Adrenal gland (tissue), 12 donors: ENCODE data around the gene RBP7. TPM values are rescaled to one million over a fixed set of nuclear protein-coding genes. Genes with fewer than 3 reads are reported as not detected.

Experiments used
- DNase-seq, 7 donors: peaks; one replicate each; pipeline ENCODE4 v3.0.0-alpha.2; 2019 to 2020
- H3K27ac ChIP-seq, 5 donors: fragments of 200-600 bp; sonication (generic) in 4 of 5; 1 replicate in 3 of 5; 2 replicates in 2 of 5; pipeline versions ENCODE4 v1.5.1 to v1.8.0; 2016 to 2020; ENCODE audit warnings: mild to moderate bottlenecking in 1 of 5
- H3K27me3 ChIP-seq: fragments of 200-600 bp; 2 replicates; pipeline ENCODE4 v1.8.0; 2021
- H3K36me3 ChIP-seq, 2 donors: fragments of 200-600 bp; replicated peaks in 1 of 2; 1 replicate in 1 of 2; 2 replicates in 1 of 2; pipeline versions ENCODE4 v1.5.1 to v1.8.0; 2018 to 2022
- H3K4me1 ChIP-seq, 2 donors: fragments of 200-600 bp; replicated peaks in 1 of 2; 1 replicate in 1 of 2; 2 replicates in 1 of 2; pipeline versions ENCODE4 v1.5.1 to v1.8.0; 2018 to 2021
- H3K4me3 ChIP-seq, 4 donors: fragments of 200-600 bp; sonication (generic) in 3 of 4; one replicate each; pipeline ENCODE4 v1.5.1; 2016 to 2018
- H3K9me3 ChIP-seq, 3 donors: fragments of 200-600 bp; sonication (generic) in 1 of 3; replicated peaks in 1 of 3; 1 replicate in 2 of 3; 2 replicates in 1 of 3; pipeline versions ENCODE4 v1.5.1 to v1.8.0; 2016 to 2021
- POLR2A ChIP-seq, 2 donors: fragments of 450-650 bp; IDR thresholded peaks; one replicate each; pipeline ENCODE4 v1.6.1; 2017; ENCODE audit warnings: antibody characterized with exemption in 2 of 2, mild to moderate bottlenecking in 2 of 2, moderate library complexity in 1 of 2
- WGBS, 4 donors: extraction: QIAGEN DNeasy Blood & Tissue Kit in 2 of 4; methylation state at CpG; one replicate each; pipeline versions ENCODE4 v1.1.5 to v1.1.7; 2013 to 2017; 5-methylcytosine and 5-hydroxymethylcytosine counted together
- intact Hi-C, 2 donors: fragments of 100-400 bp; cut with DNase I; formaldehyde crosslinking; loops; one replicate each; pipeline versions ENCODE4 v1.14.1 to v1.15.0; 2022 to 2023
- polyA plus RNA-seq, 3 donors: library from polyadenylated mRNA; stranded (reverse); fragments of 200-250 nt in 2 of 3; fragments of 350-450 nt in 1 of 3; fragmentation: Illumina TruSeq in 1 of 3; extraction: RNeasy Lipid Tissue Mini Kit (QIAGEN cat#74804) in 1 of 3; gene quantifications; one replicate each; pipeline ENCODE4 v1.2.3, GENCODE V29; 2013 to 2014
- total RNA-seq, 9 donors: library from RNA; depleted of rRNA in 4 of 9; stranded (reverse); fragments of >200 nt in 4 of 9; fragments of 120-200 nt in 1 of 9; fragmentation: NEBNext Ultra II Directional in 1 of 9; extraction: Animal tissue kit (Norgen Biotek cat#: 25700) in 1 of 9; gene quantifications; one replicate each; pipeline versions ENCODE4 v1.1.0 to v1.2.4, GENCODE V29; 2013 to 2023
- TF ChIP-seq, protein P1 (sequence below), 6 experiments: fragments of 450-650 bp in 4 of 6; fragments of 200-600 bp in 2 of 6; sonication (generic) in 1 of 6; IDR thresholded peaks; 1 replicate in 5 of 6; 2 replicates in 1 of 6; pipeline versions ENCODE4 v1.5.1 to v1.8.0; 2016 to 2021; ENCODE audit warnings: antibody characterized with exemption in 6 of 6, mild to moderate bottlenecking in 2 of 6, moderate library complexity in 1 of 6
- donor health status: healthy with polysubstance abuse.
- donor health status: Bipolar disorder and iron deficiency.
- donor health status: DM: yes; HTN: yes; CAD: no.
- donor health status: DM: no; HTN: no; CAD: no.
- donor health status: DM: no; HTN: no; CAD: no.
- donor health status: DM: yes; HTN: yes; CAD: no.

Gene RBP7
- total and polyA plus RNA-seq, 12 donors, result 1.4 to 52.6 (median 12.2) TPM

DNA sequence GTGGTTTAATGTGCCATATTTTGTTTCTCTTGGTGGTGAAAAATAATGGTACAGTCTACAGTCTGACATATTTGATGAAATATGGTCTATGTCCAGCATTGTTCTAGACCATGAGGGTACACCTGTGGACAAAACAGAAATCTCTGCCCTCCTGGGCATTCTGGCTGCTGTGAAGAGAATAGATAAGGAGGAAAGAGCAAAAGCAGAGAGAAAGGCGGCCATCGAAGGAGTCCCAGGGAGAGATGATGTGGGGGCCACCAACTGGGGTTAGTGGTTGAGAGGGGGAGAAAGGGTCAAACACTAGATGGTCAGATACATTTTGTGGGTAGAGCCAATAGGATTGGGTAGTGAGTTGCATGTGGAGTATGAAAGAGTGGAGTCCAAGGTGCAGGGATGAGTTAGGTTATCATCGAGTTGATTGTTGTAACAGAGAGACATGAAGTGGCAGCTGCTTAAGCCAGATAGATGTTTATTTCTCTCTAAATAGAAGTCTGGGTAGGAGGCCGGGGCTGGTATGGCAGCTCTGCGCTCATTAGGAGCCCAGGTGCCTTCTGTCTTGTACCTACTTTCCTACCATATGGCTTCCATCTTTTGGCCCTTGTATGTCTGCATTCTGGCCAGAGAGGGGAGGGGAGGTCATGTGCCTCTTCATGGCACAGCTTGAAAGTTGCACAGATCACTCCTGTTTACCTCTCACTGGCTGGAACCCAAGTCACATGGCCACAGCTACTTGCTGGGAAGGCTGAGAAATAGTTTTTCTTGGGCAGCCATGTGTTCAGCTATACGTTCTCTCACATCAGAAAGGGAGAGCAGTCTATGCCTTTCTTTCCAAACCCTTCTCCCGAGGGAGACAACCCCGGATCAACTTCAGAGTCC lies 48.7 kb downstream of the RBP7 start:
- 69 to 77% (median 73%) methylated on average over 8 of the region's 8 CpGs for WGBS, 4 donors
- peak in 4 of 7 donors; percentile 32 to 53 (median 46) for DNase-seq
- Histone ChIP-seq H3K36me3 (peaks cover 0 to 11% of the 10 kb centered on the region in 2 donors), H3K4me1 (peaks cover 23 to 39% of the 10 kb centered on the region in 2 donors), H3K9me3 (no peaks in the 10 kb centered on the region), H3K27ac (peak overlapping the region in 4 of 5 donors; percentile 62 to 74 (median 69)), H3K4me3 (no peak overlapping the region), H3K27me3 (no peaks in the 10 kb centered on the region)
- TF ChIP-seq, protein P1, sequence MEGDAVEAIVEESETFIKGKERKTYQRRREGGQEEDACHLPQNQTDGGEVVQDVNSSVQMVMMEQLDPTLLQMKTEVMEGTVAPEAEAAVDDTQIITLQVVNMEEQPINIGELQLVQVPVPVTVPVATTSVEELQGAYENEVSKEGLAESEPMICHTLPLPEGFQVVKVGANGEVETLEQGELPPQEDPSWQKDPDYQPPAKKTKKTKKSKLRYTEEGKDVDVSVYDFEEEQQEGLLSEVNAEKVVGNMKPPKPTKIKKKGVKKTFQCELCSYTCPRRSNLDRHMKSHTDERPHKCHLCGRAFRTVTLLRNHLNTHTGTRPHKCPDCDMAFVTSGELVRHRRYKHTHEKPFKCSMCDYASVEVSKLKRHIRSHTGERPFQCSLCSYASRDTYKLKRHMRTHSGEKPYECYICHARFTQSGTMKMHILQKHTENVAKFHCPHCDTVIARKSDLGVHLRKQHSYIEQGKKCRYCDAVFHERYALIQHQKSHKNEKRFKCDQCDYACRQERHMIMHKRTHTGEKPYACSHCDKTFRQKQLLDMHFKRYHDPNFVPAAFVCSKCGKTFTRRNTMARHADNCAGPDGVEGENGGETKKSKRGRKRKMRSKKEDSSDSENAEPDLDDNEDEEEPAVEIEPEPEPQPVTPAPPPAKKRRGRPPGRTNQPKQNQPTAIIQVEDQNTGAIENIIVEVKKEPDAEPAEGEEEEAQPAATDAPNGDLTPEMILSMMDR (IDR thresholded peaks at IDR 0.05), result no peak
- intact Hi-C loops, result no loop called here

DNA sequence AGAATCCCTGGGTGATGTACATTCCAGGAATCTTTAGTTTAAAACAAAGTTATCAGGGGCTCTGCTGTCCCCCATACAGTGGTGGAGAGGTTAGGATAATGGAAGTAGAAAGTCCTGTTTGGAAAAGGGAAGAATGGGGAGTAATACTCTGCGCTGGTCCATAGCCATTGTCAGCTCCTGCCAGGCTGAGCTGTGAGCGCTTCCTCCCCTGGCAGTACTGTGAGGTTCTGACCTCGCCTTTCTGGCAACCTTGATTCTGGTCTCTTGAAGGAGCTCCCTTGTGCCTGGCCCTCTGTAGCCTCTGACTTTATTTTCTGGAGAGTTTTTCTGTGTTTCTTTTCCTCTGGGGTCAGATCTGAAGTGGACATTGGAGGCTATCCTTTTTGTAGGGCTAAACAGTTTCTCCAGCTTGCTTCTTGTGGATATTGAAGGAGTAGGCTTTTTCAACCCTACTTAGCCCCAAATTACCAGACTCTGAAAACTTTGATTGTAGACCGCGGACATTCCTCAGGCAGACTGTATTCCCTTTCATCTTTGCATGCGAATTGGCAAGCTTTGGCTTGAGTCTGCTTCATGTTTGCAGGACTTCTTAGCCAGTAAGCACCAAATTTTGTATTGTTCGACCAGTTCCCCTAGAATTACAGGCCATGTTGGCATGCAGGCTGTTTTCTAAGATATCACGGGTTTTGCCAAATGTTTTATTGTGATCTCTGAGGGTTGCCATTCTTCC lies 49.5 kb downstream of the RBP7 start:
- peak overlapping the region in 4 of 5 donors; percentile 62 to 74 (median 69) for H3K27ac ChIP-seq
- peak; percentile 48 to 73 (median 64) for DNase-seq
- H3K27me3 ChIP-seq, result no peaks in the 10 kb centered on the region
- 51 to 61% (median 55%) methylated on average over 7 to 8 of the region's 8 CpGs for WGBS, 4 donors
- H3K4me1 ChIP-seq, result peaks cover 23 to 39% of the 10 kb centered on the region in 2 donors
- H3K9me3 ChIP-seq, result no peaks in the 10 kb centered on the region
- peaks cover 0 to 11% of the 10 kb centered on the region in 2 donors for H3K36me3 ChIP-seq
- intact Hi-C loops, result no loop called here
- no peak overlapping the region for H3K4me3 ChIP-seq
- TF ChIP-seq POLR2A (IDR thresholded peaks at IDR 0.05), result peak in 1 of 2 donors; percentile 31
- TF ChIP-seq, protein P1 (IDR thresholded peaks at IDR 0.05), result no peak

DNA sequence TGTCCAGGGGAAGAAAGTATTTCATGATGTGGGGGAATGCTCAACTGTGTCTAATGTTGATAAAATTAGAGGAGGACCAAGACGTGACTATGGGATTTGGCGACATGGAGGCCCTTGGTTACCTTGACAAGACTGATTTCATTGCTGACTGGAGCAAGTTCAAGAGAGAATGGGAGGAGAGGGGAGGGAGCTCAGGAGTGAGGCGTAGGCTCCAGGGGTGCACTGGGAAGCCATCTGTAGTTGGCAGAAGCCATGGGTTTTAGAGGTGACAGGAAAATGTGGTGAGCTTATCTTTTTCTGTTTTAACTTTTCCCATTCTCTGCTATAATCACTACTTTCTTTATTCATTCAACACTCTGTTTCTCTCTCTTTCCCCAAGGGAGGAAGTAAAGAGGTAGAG lies 51.6 kb downstream of the RBP7 start:
- peaks cover 23 to 39% of the 10 kb centered on the region in 2 donors for H3K4me1 ChIP-seq
- no peak for DNase-seq
- intact Hi-C loops, result no loop called here
- TF ChIP-seq, protein P1 (IDR thresholded peaks at IDR 0.05), result no peak
- no peak for TF ChIP-seq POLR2A (IDR thresholded peaks at IDR 0.05)
- no peaks in the 10 kb centered on the region for H3K27me3 ChIP-seq
- H3K27ac ChIP-seq, result no peak overlapping the region
- no peaks in the 10 kb centered on the region for H3K9me3 ChIP-seq
- no peak overlapping the region for H3K4me3 ChIP-seq
- peaks cover 0 to 3% of the 10 kb centered on the region in 2 donors for H3K36me3 ChIP-seq
- 67 to 75% (median 71%) methylated on average over 3 of the region's 3 CpGs for WGBS, 4 donors

DNA sequence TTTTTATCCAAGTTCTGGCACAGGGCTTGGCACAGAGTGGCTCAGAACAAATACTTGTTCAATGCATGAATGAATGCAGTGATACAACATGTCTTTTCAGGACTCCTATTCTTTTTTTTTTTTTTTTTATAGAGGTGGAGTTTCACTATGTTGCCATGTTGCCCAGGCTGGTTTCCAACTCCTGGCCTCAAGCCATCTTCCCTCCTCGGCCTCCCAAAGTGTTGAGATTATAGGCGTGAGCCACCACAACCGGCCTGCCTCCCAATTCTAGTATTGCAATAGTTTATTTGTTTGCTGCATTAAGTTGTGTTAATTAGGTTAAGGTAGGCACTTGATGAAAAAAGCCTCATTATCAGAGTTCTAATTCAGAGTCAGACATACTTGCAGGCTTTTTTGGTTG lies 53.6 kb downstream of the RBP7 start:
- peaks cover 0 to 3% of the 10 kb centered on the region in 2 donors for H3K36me3 ChIP-seq
- H3K4me1 ChIP-seq, result peaks cover 17 to 39% of the 10 kb centered on the region in 2 donors
- intact Hi-C loops, result no loop called here
- H3K9me3 ChIP-seq, result no peaks in the 10 kb centered on the region
- H3K27ac ChIP-seq, result no peak overlapping the region
- no peak overlapping the region for H3K4me3 ChIP-seq
- TF ChIP-seq POLR2A (IDR thresholded peaks at IDR 0.05), result no peak
- TF ChIP-seq, protein P1 (IDR thresholded peaks at IDR 0.05), result no peak
- no peaks in the 10 kb centered on the region for H3K27me3 ChIP-seq
- peak in 3 of 7 donors; percentile 45 to 62 (median 49) for DNase-seq
- 63 to 66% (median 64%) methylated on average over 3 of the region's 3 CpGs for WGBS, 4 donors
